Mesenchymal stem cell (in vitro differentiated cells and primary cell): Measurements from ENCODE around the gene HS2ST1.
"Not testable (repeated sequence)": the region's sequence is repeated elsewhere in the genome, so short reads cannot be mapped to it uniquely, and the experiment has no call there.

Experiments used
- DNase-seq: peaks from one replicate; pipeline ENCODE4 v3.0.0-alpha.2; 2013
- H2AFZ ChIP-seq: one replicate; pipeline ENCODE4 v1.6.1; 2013; ENCODE audit warnings: low read depth, mild to moderate bottlenecking, control low read depth, inconsistent platforms, low read length, moderate library complexity
- H2AK5ac ChIP-seq: 2 replicates; pipeline ENCODE4 v1.6.1; 2013; ENCODE audit warnings: low read length, moderate library complexity, mild to moderate bottlenecking, inconsistent platforms; ENCODE audit not compliant: severe bottlenecking
- H2BK120ac ChIP-seq: one replicate; pipeline ENCODE4 v1.6.1; 2013; ENCODE audit warnings: low read depth, mild to moderate bottlenecking, inconsistent platforms, low read length, moderate library complexity
- H2BK12ac ChIP-seq, 2 experiments: one replicate each; pipeline ENCODE4 v1.6.1; 2013; ENCODE audit warnings: inconsistent platforms in 2 of 2, low read length in 2 of 2, mild to moderate bottlenecking in 2 of 2, moderate library complexity in 2 of 2, control low read depth in 1 of 2
- H2BK15ac ChIP-seq: one replicate; pipeline ENCODE4 v1.6.1; 2013; ENCODE audit warnings: mild to moderate bottlenecking, low read depth, inconsistent platforms; ENCODE audit not compliant: poor library complexity, severe bottlenecking
- H2BK5ac ChIP-seq: 2 replicates; pipeline ENCODE4 v1.6.1; 2013; ENCODE audit warnings: low read depth, mild to moderate bottlenecking, low read length, control low read depth, inconsistent platforms; ENCODE audit not compliant: poor library complexity, severe bottlenecking
- H3K14ac ChIP-seq, 2 experiments: one replicate each; pipeline ENCODE4 v1.6.1; 2013; ENCODE audit warnings: inconsistent platforms in 2 of 2, low read length in 2 of 2, control low read depth in 1 of 2, mild to moderate bottlenecking in 1 of 2, moderate library complexity in 1 of 2
- H3K18ac ChIP-seq, 2 experiments: one replicate each; pipeline ENCODE4 v1.6.1; 2013; ENCODE audit warnings: inconsistent platforms in 2 of 2, low read length in 2 of 2, control low read depth in 1 of 2, low read depth in 1 of 2, mild to moderate bottlenecking in 1 of 2
- H3K23ac ChIP-seq, 2 experiments: one replicate each; pipeline ENCODE4 v1.6.1; 2013; ENCODE audit warnings: inconsistent platforms in 2 of 2, low read length in 2 of 2, mild to moderate bottlenecking in 2 of 2, moderate library complexity in 2 of 2, control low read depth in 1 of 2
- H3K27ac ChIP-seq: 2 replicates; pipeline ENCODE4 v1.5.1; 2013; ENCODE audit warnings: mild to moderate bottlenecking, moderate library complexity, low read length, control low read depth, inconsistent platforms; ENCODE audit not compliant: poor library complexity, severe bottlenecking
- H3K27me3 ChIP-seq, 2 experiments: 2 replicates each; pipeline versions ENCODE4 v1.6.1 to v1.7.0; 2013; ENCODE audit warnings: low read length in 2 of 2, mild to moderate bottlenecking in 2 of 2, moderate library complexity in 2 of 2, control low read depth in 1 of 2, inconsistent platforms in 1 of 2; ENCODE audit not compliant: control insufficient read depth in 1 of 2, insufficient read depth in 1 of 2
- H3K36me3 ChIP-seq, 2 experiments: 2 replicates each; pipeline versions ENCODE4 v1.6.1 to v1.7.0; 2013; ENCODE audit warnings: low read length in 2 of 2, control low read depth in 1 of 2, inconsistent platforms in 1 of 2, low read depth in 1 of 2, mild to moderate bottlenecking in 1 of 2; ENCODE audit not compliant: insufficient read depth in 2 of 2, control insufficient read depth in 1 of 2
- H3K4ac ChIP-seq, 2 experiments: one replicate each; pipeline ENCODE4 v1.6.1; 2013; ENCODE audit warnings: inconsistent platforms in 2 of 2, low read length in 2 of 2, mild to moderate bottlenecking in 2 of 2, moderate library complexity in 2 of 2, control low read depth in 1 of 2, low read depth in 1 of 2
- H3K4me1 ChIP-seq: 2 replicates; pipeline ENCODE4 v1.6.1; 2013; ENCODE audit warnings: low read depth, low read length, control low read depth; ENCODE audit not compliant: control insufficient read depth, insufficient read depth
- H3K4me2 ChIP-seq: 2 replicates; pipeline ENCODE4 v1.6.1; 2013; ENCODE audit warnings: low read length, mild to moderate bottlenecking, inconsistent platforms; ENCODE audit not compliant: poor library complexity, severe bottlenecking
- H3K4me3 ChIP-seq, 2 experiments: 2 replicates each; pipeline versions ENCODE4 v1.5.1 to v1.7.0; 2013; ENCODE audit warnings: low read length in 2 of 2, mild to moderate bottlenecking in 2 of 2, control low read depth in 1 of 2, low read depth in 1 of 2; ENCODE audit not compliant: insufficient read depth in 1 of 2
- H3K79me1 ChIP-seq: replicated peaks from 2 replicates; pipeline ENCODE4 v1.6.1; 2013; ENCODE audit warnings: mild to moderate bottlenecking, control low read depth, low read length, inconsistent platforms; ENCODE audit not compliant: poor library complexity, severe bottlenecking
- H3K9ac ChIP-seq: 2 replicates; pipeline ENCODE4 v1.7.0; 2013; ENCODE audit warnings: mild to moderate bottlenecking, low read length, moderate library complexity
- H3K9me3 ChIP-seq: 2 replicates; pipeline ENCODE4 v1.7.0; 2013; ENCODE audit warnings: mild to moderate bottlenecking, low read length; ENCODE audit not compliant: control insufficient read depth
- H4K8ac ChIP-seq: one replicate; pipeline ENCODE4 v1.6.1; 2013; ENCODE audit warnings: inconsistent platforms, mild to moderate bottlenecking, low read length, moderate library complexity
- H4K91ac ChIP-seq: one replicate; pipeline ENCODE4 v1.6.1; 2013; ENCODE audit warnings: mild to moderate bottlenecking, low read length, inconsistent platforms
- WGBS: methylation state at CpG from one replicate; pipeline ENCODE4 v1.1.7; 2013; ENCODE audit warnings: mixed read lengths; 5-methylcytosine and 5-hydroxymethylcytosine counted together

HS2ST1 gene

GRCh38 chr1:86963841-86964240 is 49.4 kb downstream of the HS2ST1 start:
- H3K18ac ChIP-seq, H3K9ac ChIP-seq, H3K27ac ChIP-seq, H2BK120ac ChIP-seq, H3K4ac ChIP-seq, H3K23ac ChIP-seq, H3K9me3 ChIP-seq, H3K36me3 ChIP-seq, H3K4me2 ChIP-seq, H2BK15ac ChIP-seq, H4K91ac ChIP-seq, DNase-seq, H3K4me3 ChIP-seq, H3K4me1 ChIP-seq, H3K14ac ChIP-seq, H4K8ac ChIP-seq, H2BK5ac ChIP-seq, H2BK12ac ChIP-seq, H2AK5ac ChIP-seq, H3K27me3 ChIP-seq, H2AFZ ChIP-seq: not testable (repeated sequence)
- 96% methylated on average over 32 of the region's 36 CpGs for WGBS
- peaks cover 10% of the 10 kb centered on the region for H3K79me1 ChIP-seq

GRCh38 chr1:86965012-86965826 is 50.8 kb downstream of the HS2ST1 start:
- no peak overlapping the region for H3K23ac ChIP-seq
- peak; percentile 50 for DNase-seq
- no peak overlapping the region for H4K8ac ChIP-seq
- 69% methylated on average over 2 of the region's 2 CpGs for WGBS
- H2BK5ac ChIP-seq = no peak overlapping the region
- H2AFZ ChIP-seq = no peak overlapping the region
- H3K14ac ChIP-seq = no peak overlapping the region
- H2BK120ac ChIP-seq = no peak overlapping the region
- no peaks in the 10 kb centered on the region for H3K27me3 ChIP-seq
- H3K4me3 ChIP-seq = no peak overlapping the region
- no peak overlapping the region for H3K4ac ChIP-seq
- H2BK15ac ChIP-seq = no peak overlapping the region
- H3K18ac ChIP-seq = no peak overlapping the region
- H4K91ac ChIP-seq = no peak overlapping the region
- H3K4me2 ChIP-seq = no peak overlapping the region
- peaks cover 12% of the 10 kb centered on the region for H3K79me1 ChIP-seq
- H2AK5ac ChIP-seq = no peak overlapping the region
- H3K9me3 ChIP-seq = no peaks in the 10 kb centered on the region
- H3K27ac ChIP-seq = no peak overlapping the region
- no peaks in the 10 kb centered on the region for H3K36me3 ChIP-seq
- H3K9ac ChIP-seq = peak overlapping the region; percentile 43
- no peaks in the 10 kb centered on the region for H3K4me1 ChIP-seq
- no peak overlapping the region for H2BK12ac ChIP-seq

- Histone ChIP-seq H3K27me3 (no peaks in the 10 kb centered on the region), H3K14ac (no peak overlapping the region), H3K4ac (no peak overlapping the region), H3K4me3 (no peak overlapping the region), H3K36me3 (no peaks in the 10 kb centered on the region), H4K8ac (no peak overlapping the region), H2AFZ (no peak overlapping the region), H2AK5ac (no peak overlapping the region), H4K91ac (no peak overlapping the region), H2BK15ac (no peak overlapping the region), H2BK5ac (no peak overlapping the region), H3K79me1 (peaks cover 12% of the 10 kb centered on the region), H3K23ac (no peak overlapping the region), H3K27ac (no peak overlapping the region), H3K9me3 (no peaks in the 10 kb centered on the region), H3K4me1 (no peaks in the 10 kb centered on the region), H2BK120ac (no peak overlapping the region), H2BK12ac (no peak overlapping the region), H3K9ac (peak overlapping the region; percentile 43), H3K18ac (no peak overlapping the region), H3K4me2 (no peak overlapping the region)
- WGBS = 95% methylated on average over 1 of the region's 1 CpG
- DNase-seq = no peak
Measured at GRCh38 chr1:86965827-86966182, 51.4 kb downstream of the HS2ST1 start.

GRCh38 chr1:86970938-86971337 is 56.5 kb downstream of the HS2ST1 start:
- H4K8ac ChIP-seq = no peak overlapping the region
- no peak overlapping the region for H3K9ac ChIP-seq
- no peaks in the 10 kb centered on the region for H3K36me3 ChIP-seq
- no peak overlapping the region for H2BK120ac ChIP-seq
- H3K4me1 ChIP-seq = no peaks in the 10 kb centered on the region
- H3K79me1 ChIP-seq = peaks cover 17% of the 10 kb centered on the region
- 96% methylated on average over 1 of the region's 2 CpGs for WGBS
- H3K9me3 ChIP-seq = no peaks in the 10 kb centered on the region
- H3K27ac ChIP-seq = no peak overlapping the region
- H2AK5ac ChIP-seq = no peak overlapping the region
- H3K4me3 ChIP-seq = no peak overlapping the region
- H3K4ac ChIP-seq = no peak overlapping the region
- no peak overlapping the region for H2BK5ac ChIP-seq
- no peak for DNase-seq
- no peak overlapping the region for H3K4me2 ChIP-seq
- H3K27me3 ChIP-seq = no peaks in the 10 kb centered on the region
- no peak overlapping the region for H3K18ac ChIP-seq
- no peak overlapping the region for H4K91ac ChIP-seq
- no peak overlapping the region for H2AFZ ChIP-seq
- no peak overlapping the region for H2BK15ac ChIP-seq
- H2BK12ac ChIP-seq = no peak overlapping the region
- no peak overlapping the region for H3K23ac ChIP-seq
- no peak overlapping the region for H3K14ac ChIP-seq
